GM21576 (cell line): ENCODE results near the gene FHOD1.

Experiments used
- ATAC-seq: cut with Tn5 transposase; IDR thresholded peaks from one replicate; pipeline ENCODE4 v1.9.1; 2021; ENCODE audit warnings: mild to moderate bottlenecking, moderate library complexity; ENCODE audit not compliant: unreplicated experiment

FHOD1 gene

DNA sequence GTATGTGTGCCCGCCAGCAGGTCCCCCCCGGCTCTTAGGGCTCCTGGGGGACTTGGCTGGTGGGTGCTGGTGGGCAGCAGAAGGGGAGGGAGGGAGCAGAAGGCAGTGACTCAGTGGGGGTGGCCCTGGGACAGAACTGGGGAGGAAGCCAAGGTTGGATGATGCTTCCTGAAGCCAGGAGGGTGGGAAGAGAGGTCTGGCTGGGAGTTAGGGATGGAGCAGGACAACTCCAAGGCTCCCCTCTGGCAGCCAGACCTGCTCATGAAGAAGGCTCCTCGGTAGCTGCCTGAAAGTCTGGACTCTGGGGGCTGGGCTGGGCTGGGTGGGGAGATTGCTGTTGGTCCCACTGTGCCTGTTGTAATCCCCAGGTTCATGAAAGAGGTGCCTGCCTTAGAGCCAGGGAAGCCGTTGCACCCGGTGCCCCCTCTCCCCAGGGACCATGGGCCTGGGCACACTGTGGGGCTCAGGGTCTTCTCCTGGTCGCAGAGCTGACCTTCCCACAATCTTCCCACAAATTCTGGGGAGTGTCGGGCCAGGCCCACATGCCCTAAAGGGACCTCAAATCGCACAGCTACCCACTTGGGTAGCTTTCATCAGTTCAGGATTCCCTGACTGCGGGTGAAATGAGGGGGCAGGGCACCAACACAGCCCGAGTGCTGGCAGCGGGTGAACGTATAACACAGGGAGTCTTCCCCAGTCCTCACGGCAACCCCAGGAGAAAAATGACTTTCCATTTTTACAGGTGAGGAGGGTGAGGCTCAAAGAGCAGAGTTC is 30.9 kb upstream of the FHOD1 start:
- ATAC-seq, result no peak

DNA sequence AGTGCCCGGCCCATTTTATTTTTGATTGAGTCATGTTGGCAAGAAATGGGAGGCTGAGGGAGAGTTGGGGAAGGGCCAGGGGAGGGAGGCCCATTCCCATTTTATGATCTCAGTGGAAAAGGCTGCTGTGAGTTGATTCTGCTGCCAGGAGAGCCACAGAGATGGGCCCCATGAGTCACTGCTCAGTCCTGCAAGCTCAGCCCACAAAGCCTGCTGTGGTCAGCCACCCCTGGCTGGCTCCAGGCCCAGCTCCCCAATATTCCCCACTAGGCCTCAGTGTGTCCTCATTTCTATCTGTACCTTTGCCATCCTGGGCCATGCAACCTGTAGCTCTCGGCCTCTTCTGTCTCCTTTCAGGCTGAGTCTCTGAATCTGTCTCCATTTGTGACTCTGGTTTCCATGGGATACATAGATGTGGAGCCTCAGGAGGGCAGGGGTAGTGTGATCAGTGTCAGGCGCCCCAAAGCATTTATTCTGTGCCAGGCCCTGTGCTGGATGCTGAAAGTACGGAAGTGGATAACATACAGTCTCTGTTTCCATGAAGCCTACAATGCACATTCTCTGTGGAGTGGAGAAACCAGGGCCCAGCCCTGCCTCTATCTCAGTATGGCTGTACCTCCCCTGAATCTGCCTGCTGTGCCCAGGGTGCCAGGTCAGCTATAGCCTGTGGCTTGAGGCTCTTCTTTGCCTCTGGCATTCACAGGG is 30.2 kb upstream of the FHOD1 start:
- ATAC-seq, result no peak

DNA sequence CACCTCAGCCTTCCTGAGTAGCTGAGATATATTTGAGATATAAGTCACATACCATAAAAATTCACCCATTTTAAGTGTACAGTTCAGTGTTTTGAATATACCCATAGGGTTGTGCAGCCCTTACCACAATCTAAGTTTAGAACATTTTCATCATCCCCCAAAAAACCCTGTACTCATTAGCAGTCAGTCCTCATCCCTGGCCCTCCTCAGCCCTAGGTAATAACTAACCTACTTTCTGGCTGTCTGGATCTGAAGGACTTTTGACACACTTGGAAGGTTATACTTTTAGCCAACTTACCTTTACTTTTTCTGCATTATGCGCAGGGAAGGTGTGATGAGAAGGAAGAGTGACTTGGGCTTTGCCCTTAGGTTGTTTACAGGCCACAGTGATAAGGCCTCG is 28.0 kb upstream of the FHOD1 start:
- no peak for ATAC-seq

DNA sequence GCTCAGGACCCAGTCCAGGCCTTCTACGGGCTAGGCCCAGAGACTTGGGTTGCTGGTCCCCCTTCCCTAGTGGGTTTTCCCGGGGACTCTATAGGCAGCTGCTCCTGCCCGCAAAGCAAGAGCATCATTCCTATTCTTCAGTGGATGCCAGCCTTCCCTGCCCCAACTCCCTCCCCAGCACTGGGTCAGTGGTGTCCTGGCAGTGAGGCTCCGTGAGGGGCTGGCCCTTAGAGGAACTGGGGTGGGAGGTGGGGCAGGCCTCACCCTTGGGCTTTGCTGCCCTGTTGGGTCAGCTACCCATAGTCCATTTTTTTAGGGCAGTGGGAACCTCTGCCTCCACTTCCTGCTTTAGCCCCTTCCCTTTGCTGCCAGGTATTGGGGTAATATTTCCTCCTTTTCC is 24.2 kb upstream of the FHOD1 start:
- no peak for ATAC-seq

GRCh38 chr16:67270931-67271338 is 23.7 kb upstream of the FHOD1 start:
- ATAC-seq, result no peak

DNA sequence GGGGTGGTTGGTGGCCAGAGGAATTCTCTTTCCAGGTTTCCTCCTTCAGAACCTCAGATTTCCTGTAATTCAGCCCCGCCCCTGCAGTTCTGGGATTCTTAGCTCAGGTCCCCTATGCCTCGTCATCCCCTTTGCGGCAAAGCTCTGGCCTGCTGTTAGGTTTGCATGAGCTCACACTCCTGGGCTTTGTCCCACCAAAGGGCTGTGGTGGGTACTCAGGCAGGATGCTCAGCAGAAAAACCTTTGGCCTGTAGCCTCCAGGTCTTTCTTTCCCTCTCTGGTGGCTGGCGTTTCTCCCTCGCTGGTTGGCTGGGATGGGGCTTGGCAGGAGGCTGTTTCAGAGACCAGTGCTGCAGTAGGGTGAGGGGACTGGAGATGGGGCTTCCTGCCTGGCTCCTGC is 22.5 kb upstream of the FHOD1 start:
- ATAC-seq, result no peak

DNA sequence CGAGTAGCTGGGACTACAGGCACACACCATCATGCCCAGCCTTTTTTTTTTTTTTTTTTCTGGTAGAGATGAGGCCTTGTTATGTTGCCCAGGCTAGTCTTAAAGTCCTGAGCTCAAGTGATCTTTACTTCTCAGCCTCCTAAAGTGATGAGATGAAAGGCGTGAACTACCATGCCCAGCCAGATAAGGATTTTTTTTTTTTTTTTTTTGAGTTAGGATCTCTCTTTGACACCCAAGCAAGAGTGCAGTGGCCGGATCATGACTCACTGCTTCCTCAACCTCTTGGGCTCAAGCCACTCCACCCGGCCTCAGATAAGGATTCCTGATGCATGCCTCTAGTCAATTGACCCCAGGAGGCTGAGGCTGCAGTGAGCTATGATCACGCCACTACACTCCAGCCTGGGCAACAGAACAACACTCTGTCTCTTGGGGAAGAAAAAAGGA is 20.9 kb upstream of the FHOD1 start:
- no peak for ATAC-seq

DNA sequence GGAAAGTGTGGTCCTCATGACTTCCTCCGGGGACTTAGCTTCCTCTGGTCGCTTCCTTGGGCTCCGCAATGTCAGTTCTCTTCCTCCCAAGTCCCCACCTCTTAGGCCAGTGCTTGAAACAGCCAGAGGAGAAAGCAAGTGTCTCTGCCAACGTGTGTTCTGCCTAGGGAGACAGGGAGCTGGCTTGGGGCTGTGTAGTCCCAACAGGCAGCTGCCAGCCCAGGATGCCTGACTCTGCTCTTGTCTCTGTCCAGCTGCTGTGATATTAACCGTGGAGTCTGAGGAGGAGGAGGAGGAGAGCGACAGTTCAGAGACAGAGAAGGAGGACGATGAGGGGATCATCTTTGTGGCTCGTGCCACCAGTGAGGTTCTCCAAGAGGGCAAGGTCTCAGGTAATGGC is 18.6 kb upstream of the FHOD1 start:
- no peak for ATAC-seq

GRCh38 chr16:67264866-67265265 is 17.6 kb upstream of the FHOD1 start:
- ATAC-seq, result no peak

DNA sequence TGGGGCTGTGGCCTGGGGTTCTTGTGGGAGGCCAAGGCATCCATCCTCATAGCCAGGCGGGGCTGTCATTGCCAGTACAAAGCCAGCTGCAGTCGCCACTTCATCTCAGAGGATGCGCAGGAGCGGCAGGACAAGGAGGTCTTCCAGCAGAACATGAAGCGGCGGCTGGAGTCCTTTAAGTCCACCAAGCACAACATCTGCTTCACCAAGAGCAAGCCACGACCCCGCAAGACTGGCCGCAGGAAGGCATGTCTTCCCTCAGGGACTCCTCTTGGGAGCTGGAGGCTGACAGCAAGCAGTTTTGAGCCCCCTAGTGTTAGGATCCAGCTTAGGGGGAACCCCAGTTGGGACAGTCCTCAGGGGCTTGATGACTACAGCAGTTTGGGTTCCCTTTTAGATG is 17.0 kb upstream of the FHOD1 start:
- ATAC-seq, result no peak

GRCh38 chr16:67263201-67263600 is 15.9 kb upstream of the FHOD1 start:
- ATAC-seq, result no peak

DNA sequence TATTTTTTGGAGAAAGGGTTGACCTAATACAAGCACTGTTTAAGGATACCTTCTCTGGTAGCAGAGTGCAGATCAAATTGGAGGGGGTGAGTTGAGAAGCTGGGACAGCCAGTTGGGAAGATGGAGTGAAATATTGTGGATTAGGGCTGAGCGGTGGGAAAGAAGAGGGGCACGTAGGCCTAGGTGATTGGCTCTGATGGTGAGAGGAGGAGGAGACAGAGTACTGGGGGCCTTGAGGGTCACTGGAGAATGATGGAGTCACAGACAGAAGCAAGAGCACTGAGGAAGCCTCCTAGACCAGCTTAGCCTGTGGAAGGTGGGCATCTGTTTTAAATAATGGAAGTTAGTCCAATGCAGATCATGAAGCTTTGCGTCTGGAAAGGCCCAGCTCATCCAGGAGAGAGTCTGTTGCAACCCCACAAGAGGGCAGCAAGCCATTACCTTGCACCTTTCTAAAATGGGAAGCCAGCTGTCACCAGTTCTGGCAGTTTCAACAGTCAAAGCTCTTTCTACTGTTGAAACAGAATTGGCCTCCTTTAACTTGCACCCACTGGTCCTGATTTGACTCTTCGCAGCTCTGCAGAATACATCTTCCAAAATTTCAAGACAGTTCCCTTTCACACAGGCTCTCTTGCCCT is 13.3 kb upstream of the FHOD1 start:
- ATAC-seq, result no peak

- ATAC-seq, result no peak
Measured at GRCh38 chr16:67259705-67260104, 12.4 kb upstream of the FHOD1 start.

DNA sequence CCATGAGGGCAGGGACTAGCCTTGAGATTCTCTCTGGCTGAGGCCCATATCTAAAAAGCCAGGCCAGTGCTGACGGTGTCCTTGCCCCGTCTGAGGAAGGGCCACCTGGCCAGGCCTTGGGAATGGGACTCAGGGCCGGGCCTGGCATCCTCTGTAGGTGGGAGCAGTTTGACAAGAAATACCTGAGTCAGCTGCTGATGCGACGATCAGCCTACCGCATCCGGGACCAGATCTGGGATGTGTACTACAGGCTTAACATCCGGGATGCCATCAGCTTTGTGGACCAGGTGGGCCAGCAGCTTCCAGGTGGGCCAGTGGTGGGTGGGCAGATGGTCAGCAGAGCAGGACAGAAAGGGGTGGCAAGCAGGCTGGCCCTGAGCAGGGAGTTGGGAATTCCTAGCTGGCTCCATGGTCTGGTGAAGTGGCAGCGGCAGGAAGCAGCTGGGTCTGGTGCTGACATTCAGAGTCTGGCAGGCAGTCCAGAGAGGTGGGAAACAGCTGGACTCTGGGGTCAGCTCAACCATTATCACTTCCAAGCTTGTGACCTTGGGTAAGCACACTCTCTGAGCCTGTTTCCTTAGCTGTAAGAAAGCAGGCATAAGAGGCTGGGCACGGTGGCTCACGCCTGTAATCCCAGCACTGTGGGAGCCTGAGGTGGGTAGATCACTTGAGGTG is 11.0 kb upstream of the FHOD1 start:
- no peak for ATAC-seq

GRCh38 chr16:67257486-67258160 is 10.3 kb upstream of the FHOD1 start:
- no peak for ATAC-seq

DNA sequence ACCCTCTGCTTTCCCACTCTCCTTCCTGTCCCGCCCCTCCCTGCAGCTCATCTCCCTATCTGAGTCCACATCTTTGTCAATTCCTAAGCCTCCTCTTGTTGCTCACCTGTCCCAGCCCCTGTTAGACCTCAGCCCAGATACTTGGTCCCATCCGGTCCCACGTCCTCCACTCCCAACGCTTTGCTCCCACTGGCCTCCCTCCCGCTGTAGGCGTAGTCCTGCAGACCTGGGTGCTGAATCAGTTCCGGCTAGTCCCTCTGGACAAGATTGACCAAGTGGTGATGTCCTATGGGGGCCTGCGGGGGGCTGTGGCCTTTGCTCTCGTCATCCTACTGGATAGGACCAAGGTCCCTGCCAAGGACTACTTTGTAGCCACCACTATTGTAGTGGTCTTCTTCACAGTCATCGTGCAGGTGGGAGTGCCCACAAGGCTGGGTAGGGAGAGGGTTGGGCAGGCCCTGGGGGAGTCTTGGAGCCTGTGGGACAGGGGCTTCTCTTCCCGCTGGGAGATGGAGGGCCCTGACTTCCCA is 9.5 kb upstream of the FHOD1 start:
- no peak for ATAC-seq

DNA sequence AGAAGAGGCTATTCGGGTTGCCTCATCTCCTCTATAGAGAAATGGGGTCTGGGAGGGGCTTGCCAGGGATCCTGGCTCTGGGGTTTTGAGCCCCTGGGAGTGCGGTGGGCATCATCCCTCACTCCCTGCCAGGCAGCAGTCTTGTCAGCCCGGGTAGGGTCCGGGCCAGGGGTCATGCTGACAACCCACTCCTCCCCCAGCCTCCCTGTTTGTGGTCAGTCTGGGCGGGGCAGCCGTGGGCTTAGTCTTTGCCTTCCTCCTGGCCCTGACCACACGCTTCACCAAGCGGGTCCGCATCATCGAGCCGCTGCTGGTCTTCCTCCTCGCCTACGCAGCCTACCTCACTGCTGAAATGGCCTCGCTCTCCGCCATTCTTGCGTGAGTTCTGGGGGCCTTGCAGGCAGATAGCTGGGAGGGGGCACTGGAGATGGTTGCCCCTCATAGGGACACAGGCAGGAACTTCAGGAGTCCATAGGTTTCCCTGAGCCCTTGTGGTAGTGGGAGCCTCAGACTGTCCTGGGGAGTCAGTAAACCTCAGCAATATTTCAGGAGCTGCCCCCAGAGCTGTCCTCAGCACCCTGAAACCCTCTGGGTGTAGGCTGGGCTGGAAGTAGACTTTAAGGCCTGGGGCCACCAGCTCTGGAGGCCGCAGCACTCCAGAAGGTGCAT is 8.4 kb upstream of the FHOD1 start:
- ATAC-seq, result no peak

DNA sequence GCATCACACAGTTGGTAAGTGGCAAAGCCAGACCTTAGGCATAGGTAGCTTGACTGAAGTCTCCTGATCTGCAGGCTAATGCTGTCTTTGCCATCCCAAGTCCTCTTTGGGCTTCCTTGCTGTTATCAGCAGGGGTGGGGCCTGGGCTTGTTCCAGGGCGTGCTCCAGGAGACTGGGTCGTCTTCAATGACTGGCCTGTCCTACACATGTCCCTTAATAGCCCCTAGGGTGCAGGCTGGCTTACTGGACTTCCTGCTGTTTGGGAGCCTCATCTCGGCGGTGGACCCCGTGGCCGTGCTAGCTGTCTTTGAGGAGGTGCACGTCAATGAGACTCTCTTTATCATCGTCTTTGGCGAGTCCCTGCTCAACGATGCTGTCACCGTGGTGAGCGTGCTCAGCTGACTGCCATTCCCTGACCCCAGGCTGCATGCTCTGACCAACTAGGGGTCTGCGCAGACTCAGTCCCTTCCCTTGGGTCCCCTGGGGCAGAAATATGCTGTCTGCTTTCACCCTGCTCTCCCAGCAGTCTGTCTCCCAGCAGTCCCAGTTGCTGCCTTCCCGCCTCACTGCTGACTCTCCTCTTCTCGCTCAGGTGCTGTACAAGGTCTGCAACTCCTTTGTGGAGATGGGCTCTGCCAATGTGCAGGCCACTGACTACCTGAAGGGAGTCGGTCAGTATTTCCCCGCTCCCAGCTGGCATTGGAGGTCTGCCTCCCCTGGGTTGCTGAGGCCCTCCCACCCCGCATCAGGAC is 7.7 kb upstream of the FHOD1 start:
- no peak for ATAC-seq
